Measurements from ENCODE around the gene LUZP1.

The LUZP1 gene

GRCh38 chr1:23123528-23123927 lies 45.1 kb downstream of the LUZP1 start:
- DNase-seq (ENCODE audit: low read depth, low spot score) = no peak
- no peak overlapping the region for H3K4me3 ChIP-seq (ENCODE audit: low read length)

GRCh38 chr1:23122796-23123195 lies 45.9 kb downstream of the LUZP1 start:
- DNase-seq (ENCODE audit: low read depth, low spot score) = no peak
- H3K4me3 ChIP-seq (ENCODE audit: low read length) = no peak overlapping the region

GRCh38 chr1:23122023-23122748 lies 46.5 kb downstream of the LUZP1 start:
- no peak for DNase-seq (ENCODE audit: low read depth, low spot score)

GRCh38 chr1:23120383-23120782 lies 48.3 kb downstream of the LUZP1 start:
- H3K4me3 ChIP-seq (ENCODE audit: low read length) = no peak overlapping the region
- no peak for DNase-seq (ENCODE audit: low read depth, low spot score)

More at GRCh38 chr1:23122023-23122748, 46.5 kb downstream of the LUZP1 start:
- no peak overlapping the region for H3K4me3 ChIP-seq (ENCODE audit: low read length)

GRCh38 chr1:23118957-23119792 lies 49.5 kb downstream of the LUZP1 start:
- H3K4me3 ChIP-seq (ENCODE audit: low read length) = peak overlapping the region; percentile 15
- peak; percentile 47 for DNase-seq (ENCODE audit: low read depth, low spot score)

- H3K4me3 ChIP-seq (ENCODE audit: low read length) = no peak overlapping the region
These were observed 50.2 kb downstream of the LUZP1 start for GRCh38 chr1:23118407-23118806.

GRCh38 chr1:23116921-23117699 lies 51.5 kb downstream of the LUZP1 start:
- DNase-seq (ENCODE audit: low read depth, low spot score) = no peak
- no peak overlapping the region for H3K4me3 ChIP-seq (ENCODE audit: low read length)

More at GRCh38 chr1:23118407-23118806, 50.2 kb downstream of the LUZP1 start:
- DNase-seq (ENCODE audit: low read depth, low spot score) = no peak

GRCh38 chr1:23116216-23116836 lies 52.3 kb downstream of the LUZP1 start:
- DNase-seq (ENCODE audit: low read depth, low spot score) = no peak
- no peak overlapping the region for H3K4me3 ChIP-seq (ENCODE audit: low read length)

- H3K4me3 ChIP-seq (ENCODE audit: low read length) = no peak overlapping the region
- no peak for DNase-seq (ENCODE audit: low read depth, low spot score)
These were observed 54.1 kb downstream of the LUZP1 start for GRCh38 chr1:23114424-23115079.

GRCh38 chr1:23111600-23112535 lies 56.8 kb downstream of the LUZP1 start:
- no peak overlapping the region for H3K4me3 ChIP-seq (ENCODE audit: low read length)
- no peak for DNase-seq (ENCODE audit: low read depth, low spot score)

GRCh38 chr1:23110391-23110790 lies 58.3 kb downstream of the LUZP1 start:
- no peak overlapping the region for H3K4me3 ChIP-seq (ENCODE audit: low read length)
- no peak for DNase-seq (ENCODE audit: low read depth, low spot score)

- no peak overlapping the region for H3K4me3 ChIP-seq (ENCODE audit: low read length)
- no peak for DNase-seq (ENCODE audit: low read depth, low spot score)
These were observed 59.6 kb downstream of the LUZP1 start for GRCh38 chr1:23108918-23109533.

GRCh38 chr1:23103001-23103889 lies 65.4 kb downstream of the LUZP1 start:
- no peak for DNase-seq (ENCODE audit: low read depth, low spot score)

GRCh38 chr1:23102289-23102688 lies 66.4 kb downstream of the LUZP1 start:
- H3K4me3 ChIP-seq (ENCODE audit: low read length) = no peak overlapping the region
- DNase-seq (ENCODE audit: low read depth, low spot score) = no peak

More at GRCh38 chr1:23103001-23103889, 65.4 kb downstream of the LUZP1 start:
- H3K4me3 ChIP-seq (ENCODE audit: low read length) = no peak overlapping the region

- no peak for DNase-seq (ENCODE audit: low read depth, low spot score)
- no peak overlapping the region for H3K4me3 ChIP-seq (ENCODE audit: low read length)
These were observed 66.8 kb downstream of the LUZP1 start for GRCh38 chr1:23101887-23102286.

- no peak for DNase-seq (ENCODE audit: low read depth, low spot score)
- H3K4me3 ChIP-seq (ENCODE audit: low read length) = no peak overlapping the region
These were observed 67.4 kb downstream of the LUZP1 start for GRCh38 chr1:23101101-23101827.
